Uterus (tissue), 4 donors: ENCODE results near the gene MYO6. TPM values are rescaled to one million over a fixed set of nuclear protein-coding genes. Genes with fewer than 3 reads are reported as not detected.

ENCODE experiments used
- DNase-seq, 2 donors: peaks; one replicate each; pipeline ENCODE4 v3.0.0-alpha.2; 2019 to 2020
- H3K27ac ChIP-seq, 2 donors: fragments of 200-600 bp; sonication (generic); 1 replicate in 1 of 2; 2 replicates in 1 of 2; pipeline ENCODE4 v1.5.1; 2016 to 2018
- H3K27me3 ChIP-seq, 2 donors: fragments of 200-600 bp; sonication (generic); one replicate each; pipeline ENCODE4 v1.5.1; 2018 to 2019; ENCODE audit warnings: control low read depth in 1 of 2
- H3K36me3 ChIP-seq, 2 donors: fragments of 200-600 bp; sonication (generic); one replicate each; pipeline ENCODE4 v1.5.1; 2019; ENCODE audit warnings: control low read depth in 1 of 2
- H3K4me1 ChIP-seq, 2 donors: fragments of 200-600 bp; sonication (generic); one replicate each; pipeline ENCODE4 v1.5.1; 2018 to 2019; ENCODE audit warnings: control low read depth in 1 of 2
- H3K4me3 ChIP-seq, 2 donors: fragments of 200-600 bp; sonication (generic); 1 replicate in 1 of 2; 2 replicates in 1 of 2; pipeline ENCODE4 v1.5.1; 2018 to 2019; ENCODE audit warnings: mild to moderate bottlenecking in 1 of 2
- H3K9me3 ChIP-seq, 2 donors: fragments of 200-600 bp; sonication (generic); one replicate each; pipeline ENCODE4 v1.5.1; 2019; ENCODE audit warnings: control low read depth in 1 of 2
- POLR2A ChIP-seq, 2 donors: fragments of 450-650 bp; IDR thresholded peaks; one replicate each; pipeline ENCODE4 v1.6.1; 2016; ENCODE audit warnings: antibody characterized with exemption in 2 of 2, mild to moderate bottlenecking in 1 of 2, moderate library complexity in 1 of 2
- intact Hi-C: fragments of 100-400 bp; cut with DNase I; formaldehyde crosslinking; loops from one replicate; pipeline ENCODE4 v1.15.1; 2023; ENCODE audit warnings: low total_unique reads
- total RNA-seq, 4 donors: library from RNA; depleted of rRNA in 3 of 4; stranded (reverse); fragments of >200 nt in 3 of 4; gene quantifications; one replicate each; pipeline versions ENCODE4 v1.1.0 to v1.2.4, GENCODE V29; 2014 to 2023
- TF ChIP-seq, protein P1 (sequence below), 4 experiments: fragments of 200-600 bp in 2 of 4; fragments of 450-650 bp in 2 of 4; sonication (generic) in 2 of 4; IDR thresholded peaks; one replicate each; pipeline ENCODE4 v1.5.1; 2016 to 2019; ENCODE audit warnings: antibody characterized with exemption in 4 of 4, mild to moderate bottlenecking in 2 of 4, moderate library complexity in 1 of 4
- donor health status: DM: yes; HTN: yes; CAD: no.

The MYO6 gene
- total RNA-seq, 4 donors from 2014 or later: 8.2 to 25.0 (median 14.1) TPM

DNA sequence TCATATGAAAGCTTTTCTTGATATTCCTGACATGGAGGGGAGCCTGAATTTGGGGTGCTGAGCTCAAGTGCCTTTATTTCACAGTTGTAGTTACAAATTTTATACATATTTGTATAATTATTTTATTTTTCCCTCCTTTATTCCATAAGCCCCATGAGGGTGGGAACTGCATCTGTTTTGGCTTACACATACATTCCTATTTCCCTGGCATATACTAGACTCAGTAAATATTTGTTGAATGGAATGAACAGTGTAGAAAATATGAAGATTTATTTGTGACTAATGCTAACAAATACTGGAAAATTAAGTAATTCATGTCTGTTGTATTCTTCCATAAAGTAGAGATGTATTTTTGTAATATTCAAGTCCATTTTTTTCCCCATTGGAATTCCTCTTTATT is 127.1 kb downstream of the MYO6 start:
- Histone ChIP-seq H3K4me3 (no peak overlapping the region), H3K36me3 (no peaks in the 10 kb centered on the region), H3K27ac (no peak overlapping the region), H3K9me3 (no peaks in the 10 kb centered on the region), H3K4me1 (no peaks in the 10 kb centered on the region), H3K27me3 (no peaks in the 10 kb centered on the region)
- intact Hi-C loops: no loop called here
- no peak for DNase-seq
- TF ChIP-seq POLR2A (IDR thresholded peaks at IDR 0.05): no peak

DNA sequence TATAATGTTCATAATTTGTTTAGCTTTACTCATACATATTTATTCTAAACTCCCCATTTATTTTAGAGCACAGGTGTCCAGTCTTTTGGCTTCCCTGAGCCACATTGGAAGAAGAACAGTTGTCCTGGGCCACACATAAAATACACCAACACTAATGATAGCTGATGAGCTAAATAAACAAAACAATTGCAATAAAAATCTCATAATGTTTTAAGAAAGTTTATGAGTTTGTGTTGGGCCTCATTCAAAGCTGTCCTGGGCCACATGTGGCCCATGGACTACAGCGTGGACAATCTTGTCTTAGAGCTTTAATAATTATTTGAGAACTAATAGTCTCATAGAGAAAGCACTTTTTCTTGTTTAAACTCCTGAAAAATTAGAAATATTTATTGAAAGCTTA is 131.3 kb downstream of the MYO6 start:
- H3K36me3 ChIP-seq: no peaks in the 10 kb centered on the region
- TF ChIP-seq, protein P1, sequence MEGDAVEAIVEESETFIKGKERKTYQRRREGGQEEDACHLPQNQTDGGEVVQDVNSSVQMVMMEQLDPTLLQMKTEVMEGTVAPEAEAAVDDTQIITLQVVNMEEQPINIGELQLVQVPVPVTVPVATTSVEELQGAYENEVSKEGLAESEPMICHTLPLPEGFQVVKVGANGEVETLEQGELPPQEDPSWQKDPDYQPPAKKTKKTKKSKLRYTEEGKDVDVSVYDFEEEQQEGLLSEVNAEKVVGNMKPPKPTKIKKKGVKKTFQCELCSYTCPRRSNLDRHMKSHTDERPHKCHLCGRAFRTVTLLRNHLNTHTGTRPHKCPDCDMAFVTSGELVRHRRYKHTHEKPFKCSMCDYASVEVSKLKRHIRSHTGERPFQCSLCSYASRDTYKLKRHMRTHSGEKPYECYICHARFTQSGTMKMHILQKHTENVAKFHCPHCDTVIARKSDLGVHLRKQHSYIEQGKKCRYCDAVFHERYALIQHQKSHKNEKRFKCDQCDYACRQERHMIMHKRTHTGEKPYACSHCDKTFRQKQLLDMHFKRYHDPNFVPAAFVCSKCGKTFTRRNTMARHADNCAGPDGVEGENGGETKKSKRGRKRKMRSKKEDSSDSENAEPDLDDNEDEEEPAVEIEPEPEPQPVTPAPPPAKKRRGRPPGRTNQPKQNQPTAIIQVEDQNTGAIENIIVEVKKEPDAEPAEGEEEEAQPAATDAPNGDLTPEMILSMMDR (IDR thresholded peaks at IDR 0.05): no peak
- no peak for TF ChIP-seq POLR2A (IDR thresholded peaks at IDR 0.05)
- DNase-seq: no peak
- H3K27ac ChIP-seq: no peak overlapping the region
- intact Hi-C loops: no loop called here
- H3K9me3 ChIP-seq: no peaks in the 10 kb centered on the region
- H3K4me3 ChIP-seq: no peak overlapping the region
- no peaks in the 10 kb centered on the region for H3K4me1 ChIP-seq
- no peaks in the 10 kb centered on the region for H3K27me3 ChIP-seq

DNA sequence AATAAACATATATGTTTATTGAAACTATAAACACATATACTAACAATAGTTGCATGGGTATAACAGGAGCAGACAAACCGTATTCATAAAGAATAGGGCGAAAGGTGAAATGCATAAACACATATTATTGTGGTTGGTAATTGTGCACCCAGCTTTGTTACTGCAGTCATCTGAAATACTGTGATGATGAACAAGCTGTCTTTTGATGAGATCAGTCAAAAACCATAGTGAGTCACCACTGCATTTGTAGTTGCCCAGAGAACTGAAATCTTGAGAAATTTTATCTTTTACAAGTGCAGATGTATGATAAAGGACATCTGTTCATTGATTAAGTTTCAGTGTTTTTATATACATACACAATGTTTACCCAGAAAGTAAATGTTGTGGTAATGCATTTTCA is 133.7 kb downstream of the MYO6 start:
- DNase-seq: no peak

DNA sequence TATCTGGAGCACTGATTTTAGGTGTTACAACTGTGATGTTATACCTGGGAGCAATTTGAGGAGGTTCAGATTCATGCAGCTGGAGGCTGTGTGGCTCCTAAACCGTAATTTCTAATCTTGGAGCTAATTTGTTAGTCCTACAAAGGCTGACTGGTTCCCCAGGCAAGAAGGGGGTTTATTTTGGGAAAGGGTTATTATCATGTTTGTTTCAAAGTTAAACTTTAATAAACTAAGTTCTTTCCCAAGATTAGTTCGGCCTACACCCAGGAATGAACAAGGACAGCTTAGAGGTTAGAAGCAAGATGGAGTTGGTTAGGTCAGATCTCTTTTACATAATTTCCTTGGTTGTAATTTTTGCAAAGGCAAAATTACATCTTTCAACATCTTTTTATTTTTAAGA is 135.8 kb downstream of the MYO6 start:
- Histone ChIP-seq H3K36me3 (no peaks in the 10 kb centered on the region), H3K9me3 (no peaks in the 10 kb centered on the region), H3K4me3 (no peak overlapping the region), H3K27ac (no peak overlapping the region), H3K27me3 (no peaks in the 10 kb centered on the region), H3K4me1 (no peaks in the 10 kb centered on the region)
- DNase-seq: no peak
- intact Hi-C loops: no loop called here
- TF ChIP-seq POLR2A (IDR thresholded peaks at IDR 0.05): no peak
- TF ChIP-seq, protein P1 (IDR thresholded peaks at IDR 0.05): no peak

More for the DNA sequence above, 133.7 kb downstream of the MYO6 start:
- no peaks in the 10 kb centered on the region for H3K27me3 ChIP-seq
- no peaks in the 10 kb centered on the region for H3K9me3 ChIP-seq
- no peaks in the 10 kb centered on the region for H3K36me3 ChIP-seq
- no peaks in the 10 kb centered on the region for H3K4me1 ChIP-seq
- H3K4me3 ChIP-seq: no peak overlapping the region
- TF ChIP-seq, protein P1 (IDR thresholded peaks at IDR 0.05): no peak
- no peak for TF ChIP-seq POLR2A (IDR thresholded peaks at IDR 0.05)
- H3K27ac ChIP-seq: no peak overlapping the region
- intact Hi-C loops: no loop called here

DNA sequence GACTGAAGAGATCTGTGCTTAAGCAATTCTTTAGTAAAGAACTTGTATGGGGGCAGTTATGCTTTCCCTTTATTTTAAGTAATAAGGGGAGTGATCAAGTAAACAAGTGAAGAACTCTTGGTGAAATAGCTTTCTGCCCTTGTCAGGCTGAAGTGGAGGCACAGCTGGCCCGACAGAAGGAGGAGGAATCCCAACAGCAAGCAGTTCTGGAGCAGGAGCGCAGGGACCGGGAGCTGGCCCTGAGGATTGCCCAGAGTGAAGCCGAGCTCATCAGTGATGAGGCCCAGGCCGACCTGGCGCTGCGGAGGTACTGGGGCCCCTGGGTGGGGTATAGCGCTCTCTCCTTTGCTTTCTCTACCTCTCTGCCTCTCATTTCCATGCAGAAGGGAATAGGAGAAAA is 143.3 kb downstream of the MYO6 start:
- Histone ChIP-seq H3K36me3 (no peaks in the 10 kb centered on the region), H3K9me3 (no peaks in the 10 kb centered on the region), H3K4me3 (no peak overlapping the region), H3K4me1 (no peaks in the 10 kb centered on the region), H3K27me3 (no peaks in the 10 kb centered on the region), H3K27ac (no peak overlapping the region)
- DNase-seq: no peak
- intact Hi-C loops: no loop called here
- TF ChIP-seq POLR2A (IDR thresholded peaks at IDR 0.05): no peak
- TF ChIP-seq, protein P1 (IDR thresholded peaks at IDR 0.05): no peak
